ENCODE measurements around the gene LSMEM2. TPM values are rescaled to one million over a fixed set of nuclear protein-coding genes. Genes with fewer than 3 reads are reported as not detected.

Gene LSMEM2
- total RNA-seq, 4 donors from 2014 or later: 0.30 TPM; not detected in 3

DNA sequence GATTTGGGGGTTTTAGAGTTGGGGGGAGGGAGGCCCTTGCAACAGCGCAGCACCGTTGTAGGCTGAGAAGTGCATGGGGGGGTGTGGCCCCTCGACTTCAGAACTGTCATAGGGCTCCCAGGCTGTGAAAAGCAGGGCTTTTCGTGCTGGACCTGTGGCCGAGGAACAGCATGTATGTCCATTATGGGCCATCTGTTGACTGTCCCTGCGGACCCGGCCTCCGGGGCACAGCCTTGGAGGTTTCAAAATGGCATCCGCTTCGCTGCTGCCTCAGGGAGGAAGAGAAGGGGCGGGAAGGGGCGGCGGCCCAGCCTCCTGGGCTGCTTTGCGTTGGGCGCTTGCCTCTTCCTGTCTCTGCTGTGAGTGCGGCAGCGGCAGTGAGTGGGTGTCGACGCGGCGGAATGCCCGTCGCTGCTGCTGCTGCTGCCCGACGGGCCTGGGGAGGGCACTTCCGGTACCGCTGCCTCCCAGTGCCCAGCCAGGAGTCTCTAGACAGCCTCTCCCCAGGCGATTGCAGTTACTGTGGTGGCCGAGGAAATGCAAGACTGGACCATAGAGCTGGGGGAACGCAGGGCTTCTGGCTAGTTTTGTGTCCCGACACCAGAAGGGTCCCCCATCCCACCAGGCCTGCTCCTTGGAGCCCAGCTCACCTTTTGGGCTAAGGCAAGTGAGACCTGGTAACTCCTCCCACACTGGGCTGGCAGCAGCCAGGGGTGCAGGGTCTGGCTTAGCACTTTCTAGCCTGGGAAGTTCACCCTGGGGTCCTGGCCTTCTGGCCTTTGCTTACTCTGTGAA lies 40.9 kb upstream of the LSMEM2 start:
- H3K27me3 ChIP-seq: no peaks in the 10 kb centered on the region
- TF ChIP-seq CTCF (IDR thresholded peaks at IDR 0.05): no peak
- peak in 1 of 2 donors; percentile 40 for TF ChIP-seq POLR2A (IDR thresholded peaks at IDR 0.05)
- peak in 2 of 3 donors; percentile 64 to 67 for TF ChIP-seq POLR2AphosphoS5 (IDR thresholded peaks at IDR 0.05)
- DNase-seq (ENCODE audit: low spot score in 2 of 2): peak; percentile 92 to 96
- H3K9me3 ChIP-seq: no peaks in the 10 kb centered on the region
- H3K4me3 ChIP-seq: peak overlapping the region; percentile 76
- H3K36me3 ChIP-seq: peaks cover 5% of the 10 kb centered on the region
- 0% methylated on average over 8 of the region's 31 CpGs for WGBS
- peaks cover 80% of the 10 kb centered on the region for H3K4me1 ChIP-seq
- peak overlapping the region; percentile 85 for H3K27ac ChIP-seq

- no peak for TF ChIP-seq EP300 (IDR thresholded peaks at IDR 0.05)
- no peak for TF ChIP-seq POLR2AphosphoS5 (IDR thresholded peaks at IDR 0.05)
- no peak for TF ChIP-seq CTCF (IDR thresholded peaks at IDR 0.05)
- TF ChIP-seq POLR2A (IDR thresholded peaks at IDR 0.05): no peak
- DNase-seq (ENCODE audit: low spot score in 2 of 2): peak; percentile 92 to 94
- H3K36me3 ChIP-seq: peaks cover 5% of the 10 kb centered on the region
- H3K4me3 ChIP-seq: peak overlapping the region; percentile 76
- peak overlapping the region; percentile 85 for H3K27ac ChIP-seq
- peaks cover 86% of the 10 kb centered on the region for H3K4me1 ChIP-seq
- no peaks in the 10 kb centered on the region for H3K9me3 ChIP-seq
- WGBS: 7% methylated on average over 3 of the region's 7 CpGs
- no peaks in the 10 kb centered on the region for H3K27me3 ChIP-seq
Measured at GRCh38 chr3:50238549-50239026, 40.3 kb upstream of the LSMEM2 start.

DNA sequence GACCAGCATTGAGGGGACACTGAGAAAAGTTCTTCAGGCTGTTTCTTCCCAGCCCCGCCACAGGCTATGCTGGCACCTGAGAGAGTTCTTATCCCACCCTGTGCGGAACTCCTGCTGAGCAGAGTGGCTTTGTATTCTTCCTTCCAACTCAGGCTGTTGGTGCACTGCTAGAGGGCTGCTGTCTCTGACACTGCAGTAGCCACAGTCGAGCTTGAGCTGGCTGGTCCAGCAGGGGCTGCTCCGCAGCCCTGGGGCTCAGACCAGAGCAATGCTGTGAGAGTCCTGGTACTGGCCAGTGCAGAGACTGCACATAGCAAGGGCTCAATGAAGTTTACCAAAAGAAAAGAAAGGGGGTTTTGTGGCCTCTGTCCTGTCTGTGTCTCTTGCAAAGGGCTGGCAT lies 39.2 kb upstream of the LSMEM2 start:
- H3K36me3 ChIP-seq: peaks cover 9% of the 10 kb centered on the region
- H3K4me3 ChIP-seq: peak overlapping the region; percentile 76
- peak overlapping the region; percentile 85 for H3K27ac ChIP-seq
- peaks cover 92% of the 10 kb centered on the region for H3K4me1 ChIP-seq
- DNase-seq (ENCODE audit: low spot score in 2 of 2): no peak
- no peak for TF ChIP-seq POLR2AphosphoS5 (IDR thresholded peaks at IDR 0.05)
- TF ChIP-seq EP300 (IDR thresholded peaks at IDR 0.05): no peak
- TF ChIP-seq CTCF (IDR thresholded peaks at IDR 0.05): no peak
- WGBS: 100% methylated on average over 1 of the region's 4 CpGs
- H3K27me3 ChIP-seq: no peaks in the 10 kb centered on the region
- no peaks in the 10 kb centered on the region for H3K9me3 ChIP-seq

DNA sequence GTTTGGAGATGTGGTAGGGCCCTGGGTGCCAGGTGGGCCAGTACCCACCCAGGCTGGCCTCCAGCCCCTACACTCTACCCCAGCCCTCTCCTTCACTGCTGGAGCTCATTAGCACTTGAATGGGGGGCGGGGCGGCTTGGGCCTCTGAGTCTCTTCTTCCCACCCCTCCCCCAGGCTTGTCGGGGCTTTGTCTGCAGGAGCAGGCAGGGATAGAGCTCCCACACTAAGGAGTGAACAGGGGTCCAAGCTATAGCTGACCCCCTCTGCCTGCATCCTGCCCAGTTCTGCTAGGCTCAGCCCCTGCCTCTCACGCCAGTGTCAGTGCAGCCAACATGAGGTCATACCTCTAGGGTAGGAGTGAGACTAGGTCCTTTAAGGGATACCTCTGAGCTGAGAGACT lies 37.7 kb upstream of the LSMEM2 start:
- TF ChIP-seq POLR2A (IDR thresholded peaks at IDR 0.05): no peak
- TF ChIP-seq POLR2AphosphoS5 (IDR thresholded peaks at IDR 0.05): no peak
- TF ChIP-seq CTCF (IDR thresholded peaks at IDR 0.05): no peak
- TF ChIP-seq EP300 (IDR thresholded peaks at IDR 0.05): no peak
- Histone ChIP-seq H3K27ac (peak overlapping the region; percentile 79), H3K4me3 (no peak overlapping the region), H3K9me3 (no peaks in the 10 kb centered on the region), H3K4me1 (peaks cover 98% of the 10 kb centered on the region), H3K36me3 (peaks cover 9% of the 10 kb centered on the region), H3K27me3 (no peaks in the 10 kb centered on the region)
- DNase-seq (ENCODE audit: low spot score in 2 of 2): no peak
- 30% methylated on average over 3 of the region's 4 CpGs for WGBS

DNA sequence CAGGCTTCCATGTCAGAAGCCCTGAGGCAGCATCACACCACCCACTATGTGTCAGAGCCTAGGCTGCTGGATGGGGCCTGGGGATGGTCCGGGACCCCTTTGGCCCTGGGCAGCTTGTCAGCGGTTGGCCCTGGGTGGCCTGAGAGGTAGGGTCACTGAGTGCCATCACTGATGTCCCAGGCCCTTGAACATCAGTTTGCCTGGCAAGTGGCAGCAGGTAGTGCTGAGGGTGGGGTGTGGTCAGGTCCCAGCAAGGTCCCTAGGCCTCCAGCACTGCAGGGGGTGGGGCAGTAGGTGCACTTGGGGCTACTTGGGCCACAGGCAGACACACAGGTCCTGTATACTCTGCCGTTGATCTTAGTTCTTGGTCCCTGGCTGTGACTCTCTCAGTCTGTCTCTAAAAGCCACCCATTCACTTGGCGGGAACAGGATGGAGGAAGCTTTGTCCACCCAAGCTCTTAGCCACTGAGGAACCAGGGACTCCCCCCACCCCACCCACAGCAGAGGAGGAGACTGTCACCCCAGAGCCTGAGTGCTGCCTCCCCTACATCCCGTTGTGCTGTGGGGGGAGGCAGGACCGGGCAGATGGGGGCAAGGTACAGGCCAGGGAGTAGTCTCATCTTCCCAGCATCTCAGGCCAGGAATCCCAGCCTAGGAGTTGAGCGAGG lies 37.0 kb upstream of the LSMEM2 start:
- no peak for DNase-seq (ENCODE audit: low spot score in 2 of 2)
- Histone ChIP-seq H3K9me3 (no peaks in the 10 kb centered on the region), H3K4me1 (peaks cover 99% of the 10 kb centered on the region), H3K4me3 (no peak overlapping the region), H3K36me3 (peaks cover 9% of the 10 kb centered on the region), H3K27ac (peak overlapping the region; percentile 79), H3K27me3 (no peaks in the 10 kb centered on the region)
- WGBS: 70% methylated on average over 3 of the region's 7 CpGs
- no peak for TF ChIP-seq EP300 (IDR thresholded peaks at IDR 0.05)
- no peak for TF ChIP-seq POLR2AphosphoS5 (IDR thresholded peaks at IDR 0.05)
- TF ChIP-seq CTCF (IDR thresholded peaks at IDR 0.05): no peak
- TF ChIP-seq POLR2A (IDR thresholded peaks at IDR 0.05): no peak
